ENCODE results near the gene IZUMO1.

Gene IZUMO1

GRCh38 chr19:48755084-48755641 is 8.5 kb upstream of the IZUMO1 start, which contains the start of gene FGF21:
Gene FGF21 (plus strand): TSS chr19:48755524. CDS start chr19:48756237, 713 bp downstream.
- no peaks in the 10 kb centered on the region for H3K27me3 ChIP-seq (ENCODE audit: insufficient read depth, low read length, poor library complexity, severe bottlenecking)
- H3F3A ChIP-seq (ENCODE audit: low read depth): no peaks in the 10 kb centered on the region
- no peak within 1 kb of the TSS for H3K4me3 ChIP-seq (ENCODE audit: low read length, poor library complexity, severe bottlenecking)
- H3K4me2 ChIP-seq (ENCODE audit: low read depth, low read length, poor library complexity, severe bottlenecking): no peak within 1 kb of the TSS
- H3K79me2 ChIP-seq (ENCODE audit: insufficient read depth, low read length): no peaks in the 10 kb centered on the region
- H3K9me2 ChIP-seq (replicated peaks; ENCODE audit: low read depth, low read length): no peaks in the 10 kb centered on the region
- no peaks in the 10 kb centered on the region for H4K20me1 ChIP-seq (ENCODE audit: insufficient read depth, low read length, poor library complexity, severe bottlenecking)
- no peak within 1 kb of the TSS for H2AFZ ChIP-seq (ENCODE audit: low read length)
- H3K4me1 ChIP-seq (ENCODE audit: insufficient read depth, low read length, poor library complexity, severe bottlenecking): no peaks in the 10 kb centered on the region
- TF ChIP-seq CTCF (conservative IDR thresholded peaks at IDR 0.05; ENCODE audit: low read length) (no peak), EZH2phosphoT487 (IDR thresholded peaks at IDR 0.05; ENCODE audit: borderline replicate concordance) (no peak)
- no peaks in the 10 kb centered on the region for H3K9me3 ChIP-seq (ENCODE audit: insufficient read depth, low read depth, low read length)
- no peaks in the 10 kb centered on the region for H3K36me3 ChIP-seq (ENCODE audit: insufficient read depth, low read length)
- no peak within 1 kb of the TSS for H3K9ac ChIP-seq (ENCODE audit: low read depth, low read length, poor library complexity, severe bottlenecking)

GRCh38 chr19:48752496-48753365 is 6.0 kb upstream of the IZUMO1 start, which contains the start of gene FUT1:
Gene FUT1 (minus strand): TSS chr19:48752641. CDS start chr19:48751281, 1,360 bp downstream.
- Histone ChIP-seq H3K9me3 (ENCODE audit: insufficient read depth, low read depth, low read length) (no peaks in the 10 kb centered on the region), H3K27me3 (ENCODE audit: insufficient read depth, low read length, poor library complexity, severe bottlenecking) (no peaks in the 10 kb centered on the region), H3K9me2 (replicated peaks; ENCODE audit: low read depth, low read length) (no peaks in the 10 kb centered on the region), H3K4me1 (ENCODE audit: insufficient read depth, low read length, poor library complexity, severe bottlenecking) (no peaks in the 10 kb centered on the region), H3K9ac (ENCODE audit: low read depth, low read length, poor library complexity, severe bottlenecking) (no peak within 1 kb of the TSS), H4K20me1 (ENCODE audit: insufficient read depth, low read length, poor library complexity, severe bottlenecking) (no peaks in the 10 kb centered on the region), H2AFZ (ENCODE audit: low read length) (no peak within 1 kb of the TSS), H3F3A (ENCODE audit: low read depth) (no peaks in the 10 kb centered on the region), H3K36me3 (ENCODE audit: insufficient read depth, low read length) (no peaks in the 10 kb centered on the region), H3K4me3 (ENCODE audit: low read length, poor library complexity, severe bottlenecking) (no peak within 1 kb of the TSS), H3K79me2 (ENCODE audit: insufficient read depth, low read length) (no peaks in the 10 kb centered on the region), H3K4me2 (ENCODE audit: low read depth, low read length, poor library complexity, severe bottlenecking) (no peak within 1 kb of the TSS)
- TF ChIP-seq CTCF (conservative IDR thresholded peaks at IDR 0.05; ENCODE audit: low read length): no peak
- TF ChIP-seq EZH2phosphoT487 (IDR thresholded peaks at IDR 0.05; ENCODE audit: borderline replicate concordance): no peak

GRCh38 chr19:48751845-48752495 is 5.3 kb upstream of the IZUMO1 start:
- Histone ChIP-seq H3F3A (ENCODE audit: low read depth) (no peaks in the 10 kb centered on the region), H3K36me3 (ENCODE audit: insufficient read depth, low read length) (no peaks in the 10 kb centered on the region), H4K20me1 (ENCODE audit: insufficient read depth, low read length, poor library complexity, severe bottlenecking) (no peaks in the 10 kb centered on the region), H3K27me3 (ENCODE audit: insufficient read depth, low read length, poor library complexity, severe bottlenecking) (no peaks in the 10 kb centered on the region), H3K4me2 (ENCODE audit: low read depth, low read length, poor library complexity, severe bottlenecking) (no peak overlapping the region), H3K9ac (ENCODE audit: low read depth, low read length, poor library complexity, severe bottlenecking) (no peak overlapping the region), H3K4me3 (ENCODE audit: low read length, poor library complexity, severe bottlenecking) (no peak overlapping the region), H2AFZ (ENCODE audit: low read length) (no peak overlapping the region), H3K4me1 (ENCODE audit: insufficient read depth, low read length, poor library complexity, severe bottlenecking) (no peaks in the 10 kb centered on the region), H3K9me3 (ENCODE audit: insufficient read depth, low read depth, low read length) (no peaks in the 10 kb centered on the region), H3K9me2 (replicated peaks; ENCODE audit: low read depth, low read length) (no peaks in the 10 kb centered on the region), H3K79me2 (ENCODE audit: insufficient read depth, low read length) (no peaks in the 10 kb centered on the region)
- TF ChIP-seq EZH2phosphoT487 (IDR thresholded peaks at IDR 0.05; ENCODE audit: borderline replicate concordance) (no peak), CTCF (conservative IDR thresholded peaks at IDR 0.05; ENCODE audit: low read length) (no peak)

Measured in Loucy (cell line).